T47D (cell line): ENCODE measurements around the gene BDNF.

Experiments used
- DNase-seq, 2 experiments: peaks; one replicate each; pipeline versions ENCODE4 v3.0.0 to v3.0.0-alpha.2; 2011 to 2012; ENCODE audit warnings: low read depth in 1 of 2, low spot score in 1 of 2
- JUND ChIP-seq: IDR thresholded peaks from 2 replicates; pipeline ENCODE4 v1.6.1; 2012; ENCODE audit warnings: low read depth
- in situ Hi-C: cut with HindIII; loops from 2 replicates; pipeline ENCODE4 v1.10.0; 2016; ENCODE audit warnings: low sequenced_read_pairs, low pct_unique_long_range_greater_than_20kb

Gene BDNF

DNA sequence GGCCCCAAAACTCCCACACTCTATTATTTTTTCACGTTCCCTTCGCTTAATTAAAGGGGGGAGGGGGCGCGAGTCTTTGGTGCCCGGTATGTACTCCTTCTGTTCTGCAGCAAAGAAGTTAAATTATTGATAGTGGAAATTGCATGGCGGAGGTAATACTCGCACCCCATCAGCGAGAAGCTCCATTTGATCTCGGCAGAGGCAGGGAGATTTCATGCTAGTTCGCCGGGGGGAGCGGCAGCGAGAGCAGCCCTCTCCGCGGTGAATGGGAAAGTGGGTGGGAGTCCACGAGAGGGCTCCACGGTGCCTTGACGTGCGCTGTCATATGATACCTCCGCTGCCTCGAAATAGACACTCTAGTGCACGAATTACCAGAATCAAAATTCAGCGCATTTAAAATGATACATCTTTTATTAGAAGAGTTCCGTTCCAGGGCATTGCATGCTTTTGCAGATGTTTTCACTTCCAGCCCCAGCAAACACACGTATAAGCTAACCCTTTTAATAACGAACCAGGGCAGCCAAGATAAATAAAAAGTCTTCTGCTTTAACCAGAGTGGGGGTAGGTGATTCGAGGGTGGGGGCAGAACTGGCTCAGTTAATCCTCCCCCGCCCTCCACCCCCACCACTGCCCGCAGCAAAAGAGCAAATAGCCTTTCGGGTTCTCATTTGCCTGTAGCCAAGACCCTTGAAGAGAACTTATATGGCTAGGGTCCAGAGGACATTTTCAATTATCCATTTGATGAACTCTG is 1.3 kb upstream of the BDNF start:
- in situ Hi-C loops = no loop called here
- DNase-seq = peak in 1 of 2 experiments; percentile 48
- no peak for TF ChIP-seq JUND

DNA sequence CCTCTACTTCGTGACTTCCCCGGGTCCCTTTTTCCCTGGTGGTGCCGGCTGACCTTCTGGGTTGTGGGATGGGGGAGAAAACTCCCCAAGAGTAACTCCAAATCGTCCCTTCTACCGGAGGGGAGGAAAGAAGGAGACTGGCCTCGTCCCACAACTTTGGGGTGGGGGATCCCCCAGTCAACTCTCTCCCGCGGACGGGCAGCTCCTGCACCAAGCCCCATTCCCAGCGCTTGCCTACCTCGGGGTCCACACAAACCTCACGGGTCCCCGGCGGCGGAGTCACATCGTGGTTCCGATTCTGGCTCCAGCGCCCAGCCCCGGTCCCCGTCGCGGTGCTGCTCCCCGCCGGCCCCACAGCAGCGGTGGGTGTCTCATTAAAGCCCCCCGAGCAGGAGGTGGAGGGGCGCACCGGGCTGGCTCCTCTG is 317 bp downstream of the BDNF start:
- in situ Hi-C loops = no loop called here
- no peak for TF ChIP-seq JUND
- no peak for DNase-seq

DNA sequence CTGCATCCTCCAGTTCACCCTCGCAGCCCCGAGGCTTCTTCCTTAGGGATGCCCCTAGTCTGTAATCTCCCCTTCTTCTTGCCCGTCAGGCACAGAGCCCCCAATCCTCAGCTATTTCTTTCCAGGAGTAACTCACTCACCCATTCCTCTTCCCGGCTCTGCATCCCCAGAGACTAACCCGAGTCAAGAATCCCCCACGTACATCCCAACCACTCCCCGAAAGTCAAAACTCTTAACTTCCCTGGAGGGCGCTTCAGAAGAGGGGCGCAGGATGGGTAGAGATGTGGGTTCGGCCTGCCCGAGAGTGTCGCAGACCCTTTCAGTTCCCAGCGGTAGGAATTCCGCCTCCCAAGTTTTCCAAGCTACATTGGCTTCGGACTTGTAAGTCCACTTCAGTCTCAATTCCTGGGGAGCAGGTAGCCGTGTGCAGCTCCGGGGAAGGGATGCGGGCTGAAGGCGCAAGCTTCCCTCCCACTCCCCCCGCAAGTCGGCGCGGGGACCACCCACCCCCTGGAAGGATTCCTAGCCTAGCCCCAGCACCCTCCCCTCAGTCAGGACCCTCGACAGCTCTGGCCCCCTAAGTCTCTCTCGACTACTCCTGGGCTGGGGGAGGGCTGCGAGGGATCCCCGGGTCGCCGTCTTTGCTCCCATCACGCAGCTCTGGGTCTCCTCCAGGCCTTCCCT is 871 bp downstream of the BDNF start:
- no peak for TF ChIP-seq JUND
- DNase-seq = no peak
- in situ Hi-C loops = no loop called here

DNA sequence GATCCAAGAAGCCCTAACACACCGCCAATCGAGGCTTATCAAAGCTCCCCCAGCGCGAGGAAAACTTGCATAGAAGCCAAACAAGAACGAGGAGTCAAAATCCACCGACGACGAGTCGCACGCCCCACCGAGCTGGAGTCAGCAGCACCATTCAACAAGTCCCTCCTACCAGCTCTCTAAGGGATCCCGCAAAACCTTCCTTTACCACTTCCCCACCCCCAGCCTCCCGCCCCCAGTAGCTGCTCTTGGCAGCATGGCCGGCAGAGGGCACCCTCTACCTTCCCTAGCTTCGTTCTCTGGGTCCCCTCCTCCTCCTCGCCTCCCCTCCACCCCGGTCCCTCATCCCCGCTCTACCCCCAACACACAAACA is 1.4 kb downstream of the BDNF start:
- in situ Hi-C loops = no loop called here
- TF ChIP-seq JUND = no peak
- DNase-seq = peak; percentile 67 to 81

DNA sequence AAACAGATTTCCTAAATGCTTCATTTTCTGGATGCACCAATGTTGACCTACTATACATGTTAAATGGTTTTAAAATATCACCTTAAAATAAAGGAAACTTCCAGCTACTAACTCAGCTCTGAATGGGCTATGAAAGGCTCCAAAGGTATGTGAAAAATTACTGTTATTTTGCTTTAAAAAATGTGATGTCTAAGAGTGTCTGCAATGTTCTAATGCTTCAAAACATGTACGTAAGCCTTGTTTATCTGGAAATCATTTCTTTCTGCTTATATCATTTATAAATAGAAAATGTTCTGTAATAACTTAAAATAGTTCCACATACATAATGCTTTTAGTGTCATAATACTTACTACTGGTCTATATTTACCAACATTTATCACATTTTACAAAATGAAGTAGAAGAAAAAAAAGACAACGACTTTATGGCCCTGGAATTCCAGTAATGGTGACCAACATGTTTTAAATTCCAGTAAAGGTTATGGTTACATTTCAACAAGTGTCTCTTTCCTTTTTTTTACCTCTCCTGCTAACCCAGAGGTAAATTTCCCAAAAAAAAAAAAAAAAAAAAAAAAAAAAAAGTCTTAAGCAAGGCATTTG is 2.5 kb downstream of the BDNF start:
- in situ Hi-C loops = no loop called here
- TF ChIP-seq JUND = no peak
- no peak for DNase-seq

DNA sequence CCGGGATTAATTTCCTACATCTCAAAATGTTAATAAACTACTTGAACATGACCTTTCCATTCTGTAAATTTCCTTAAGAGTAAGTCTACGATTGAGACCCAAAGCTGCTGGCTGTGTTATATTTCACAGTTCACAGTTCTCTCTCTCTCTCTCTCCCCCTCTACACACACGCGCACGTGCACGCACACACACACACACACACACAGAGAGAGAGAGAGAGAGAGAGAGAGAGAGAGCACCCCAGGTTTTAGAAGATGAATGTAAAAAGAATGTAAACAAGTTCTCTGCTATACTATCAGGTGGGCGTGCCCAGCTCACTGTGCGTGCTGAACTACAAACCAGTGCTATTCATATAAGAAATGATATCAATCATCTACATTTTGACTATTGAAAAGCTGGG is 3.3 kb downstream of the BDNF start:
- no peak for DNase-seq
- in situ Hi-C loops = no loop called here
- TF ChIP-seq JUND = no peak

DNA sequence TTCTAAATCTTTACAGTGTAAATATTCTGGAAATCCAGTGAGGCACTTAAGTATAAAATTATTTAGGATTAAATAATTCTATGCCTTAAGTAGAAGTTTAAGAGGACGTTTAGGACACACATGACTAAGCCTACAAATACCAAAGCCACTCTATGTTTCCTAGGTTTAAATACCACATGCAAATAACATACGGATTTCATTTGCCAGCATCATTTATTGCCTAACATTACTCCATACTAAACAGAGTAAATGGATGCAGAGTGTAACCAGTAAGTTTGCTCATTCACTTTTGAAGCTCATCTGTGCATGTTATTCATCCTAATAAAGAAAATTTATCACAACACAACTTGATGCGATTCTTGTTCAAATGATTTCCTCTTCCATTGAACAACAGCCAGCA is 4.1 kb downstream of the BDNF start:
- no peak for TF ChIP-seq JUND
- DNase-seq = no peak
- in situ Hi-C loops = no loop called here

DNA sequence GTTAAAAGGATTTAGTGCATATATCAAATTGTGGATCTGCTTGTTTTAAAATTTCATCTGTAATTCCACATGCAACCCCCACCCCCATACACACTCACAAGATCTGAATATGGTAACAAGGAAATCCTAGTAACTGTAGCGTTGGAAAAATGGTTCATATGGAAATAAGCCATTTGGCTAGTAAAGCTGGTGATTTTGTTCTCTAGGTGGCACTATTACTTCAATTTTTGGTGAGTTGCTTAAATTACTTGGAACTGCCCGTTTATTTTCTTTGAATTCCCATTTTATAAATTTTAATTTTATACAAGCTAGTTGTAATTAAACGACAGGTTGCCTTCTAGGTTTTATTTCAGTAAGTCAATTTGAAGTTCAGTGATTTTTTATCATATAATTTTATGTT is 5.3 kb downstream of the BDNF start:
- no peak for TF ChIP-seq JUND

DNA sequence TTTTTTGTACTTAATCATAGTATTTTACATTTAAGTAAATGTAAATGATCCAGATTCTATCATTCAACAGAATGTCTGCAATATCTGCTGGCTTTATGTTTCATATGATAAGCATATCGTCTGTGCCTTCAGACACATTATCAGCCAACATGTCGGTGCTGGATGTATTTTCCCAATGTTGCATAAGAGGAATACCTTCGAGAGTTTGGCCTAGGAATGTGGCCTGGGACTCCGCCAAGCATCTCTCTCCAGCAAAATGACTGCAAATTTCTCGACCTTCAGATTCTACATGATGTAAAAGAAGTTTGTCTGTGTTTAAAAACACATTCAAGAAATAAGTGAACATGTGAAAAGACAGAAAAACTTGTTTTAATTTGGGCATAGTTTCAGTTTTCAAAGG is 6.9 kb downstream of the BDNF start:
- in situ Hi-C loops = no loop called here
- DNase-seq = no peak
- no peak for TF ChIP-seq JUND

More for the DNA sequence above, 5.3 kb downstream of the BDNF start:
- peak in 1 of 2 experiments; percentile 52 for DNase-seq
- in situ Hi-C loops = no loop called here

DNA sequence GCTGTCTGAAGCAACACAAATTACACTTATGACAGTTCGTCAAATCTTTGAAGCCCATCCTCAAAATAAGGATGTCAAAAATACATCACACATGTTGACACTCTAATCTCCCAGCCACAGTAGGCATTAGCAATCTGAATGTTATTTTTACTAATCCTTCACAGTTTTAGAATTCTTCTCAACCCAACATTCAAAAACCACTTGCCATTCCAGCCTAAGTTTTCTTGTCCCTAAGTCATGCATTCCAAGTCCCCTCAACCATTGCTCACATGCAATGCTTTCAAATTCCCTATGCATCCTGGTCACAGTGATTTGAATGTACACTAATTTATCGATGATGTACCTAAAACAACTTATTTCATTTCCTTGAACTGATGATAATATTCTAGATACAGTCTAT is 7.5 kb downstream of the BDNF start:
- TF ChIP-seq JUND = no peak
- DNase-seq = no peak
- in situ Hi-C loops = no loop called here

DNA sequence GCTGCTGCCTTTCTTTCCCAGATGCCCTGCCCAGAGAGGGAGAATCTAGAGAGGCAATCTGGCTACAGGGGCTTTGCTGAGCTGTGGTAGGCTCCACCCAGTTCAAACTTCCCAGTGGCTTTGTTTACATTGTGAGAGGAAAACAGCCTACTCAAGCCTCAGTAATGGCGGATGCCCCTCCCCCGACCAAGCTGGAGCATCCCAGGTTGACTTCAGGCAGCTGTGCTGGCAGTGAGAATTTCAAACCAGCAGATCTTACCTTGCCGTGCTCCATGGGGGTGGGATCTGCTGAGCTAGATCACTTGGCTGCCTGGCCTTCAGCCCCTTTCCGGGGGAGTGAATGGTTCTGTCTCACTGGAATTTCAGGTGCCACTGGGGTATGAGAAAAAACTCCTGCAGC is 12.2 kb downstream of the BDNF start:
- TF ChIP-seq JUND = no peak
- in situ Hi-C loops = no loop called here

DNA sequence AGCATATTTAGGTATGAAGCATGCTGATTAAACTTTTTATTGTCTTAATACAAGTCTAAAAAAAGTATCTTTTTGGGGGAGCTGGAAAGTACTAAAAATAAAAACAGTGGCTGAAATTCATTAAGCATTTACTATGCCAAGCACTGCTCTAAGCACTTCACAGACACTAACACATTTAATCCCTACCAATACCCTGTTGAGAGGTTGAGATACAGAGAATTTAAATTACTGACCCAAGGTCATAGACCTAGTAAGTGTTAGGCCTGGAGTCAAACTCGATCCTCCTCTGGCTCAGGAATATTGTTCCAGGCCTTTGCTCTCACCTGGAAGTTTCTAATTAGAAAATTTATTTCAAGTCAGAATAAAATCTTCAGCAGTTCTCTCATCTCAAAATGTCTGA is 18.6 kb downstream of the BDNF start:
- in situ Hi-C loops = no loop called here
- no peak for DNase-seq
- TF ChIP-seq JUND = no peak

More for the DNA sequence above, 12.2 kb downstream of the BDNF start:
- DNase-seq = no peak
